ENCODE measurements around the gene DOCK3. TPM values are rescaled to one million over a fixed set of nuclear protein-coding genes. Genes with fewer than 3 reads are reported as not detected.

The DOCK3 gene
- total and polyA plus RNA-seq, 10 of the 15 experiments (the other 5 are each of a cell fraction or from before 2014, with no cell fraction given): 0.02 to 0.52 (median 0.04) TPM; not detected in 5

DNA sequence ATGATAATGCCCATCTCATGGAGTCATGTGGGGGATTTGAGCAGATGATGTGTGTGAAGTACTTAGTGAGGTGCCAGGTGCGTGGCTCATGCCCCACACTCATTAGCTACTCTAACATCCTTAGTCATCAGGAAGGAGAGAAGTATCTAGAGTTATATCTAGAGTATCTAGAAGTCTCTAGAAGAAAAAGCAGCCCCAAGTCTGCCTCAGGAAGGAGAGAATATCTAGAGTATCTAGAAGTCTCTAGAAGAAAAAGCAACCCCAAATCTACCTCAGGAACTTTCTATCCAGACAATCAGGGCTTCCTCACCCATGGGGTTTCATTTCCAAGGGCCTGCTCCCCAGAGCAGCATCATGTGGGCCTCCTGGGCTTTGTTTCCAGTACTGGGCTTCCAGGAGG, 24.7 kb upstream of the DOCK3 start:
- no peak overlapping the region for H3K27ac ChIP-seq (ENCODE audit: control insufficient read depth, insufficient read depth)
- ChIA-PET POLR2A (interaction anchor here (0.6 to 0.7 kb wide), 2 partner anchors 13 to 904 kb away, joined by 3 read pairs; no protein-coding TSS in a partner anchor), SMC1A (ENCODE audit: uncharacterized antibody, unreplicated experiment) (interaction anchor here (0.6 to 1.4 kb wide), 3 partner anchors 34 to 216 kb away, joined by 3 to 4 read pairs (median 3); partner anchors contain the start of gene CISH), CTCF (interaction anchor here (10.8 kb wide), 1 partner anchor 31 kb away, joined by 250 read pairs; the partner anchor contains the start of gene MAPKAPK3), RAD21 (ENCODE audit: unreplicated experiment) (no interaction called here)
- no TSS peak for BruUV-seq (replicated peaks)
- no peak overlapping the region for H3K4me2 ChIP-seq (ENCODE audit: control insufficient read depth, insufficient read depth)
- no peak overlapping the region for H3K4me3 ChIP-seq
- peaks cover 5 to 9% of the 10 kb centered on the region in 2 experiments; a peak in 3 of 4 replicates for H3K36me3 ChIP-seq (ENCODE audit: control insufficient read depth in 2 of 2, insufficient read depth in 2 of 2, low read length in 1 of 2)
- H3K79me2 ChIP-seq (ENCODE audit: control insufficient read depth, insufficient read depth, low read length): no peaks in the 10 kb centered on the region
- no peak overlapping the region for H2AFZ ChIP-seq (ENCODE audit: control insufficient read depth, low read depth, low read length)
- intact Hi-C loops (cut with micrococcal nuclease; ENCODE audit: unreplicated experiment) (no loop called here), in situ Hi-C loops (cut with MboI) (no loop called here)
- no peaks in the 10 kb centered on the region for H3K9me3 ChIP-seq (replicated peaks; ENCODE audit: control insufficient read depth, insufficient read depth, low read length)
- 31% methylated on average over 1 of the region's 1 CpG for WGBS (ENCODE audit: insufficient coverage, insufficient replicate concordance, low lambda C conversion rate, missing lambda C conversion rate)
- H3K4me1 ChIP-seq (ENCODE audit: control insufficient read depth, insufficient read depth, low read length): no peaks in the 10 kb centered on the region
- no peak overlapping the region for H3K9ac ChIP-seq (ENCODE audit: control insufficient read depth, insufficient read depth, low read length)
- ATAC-seq (no peak), DNase-seq (ENCODE audit: low read depth, low spot score) (no peak), FAIRE-seq (no peak)
- H4K20me1 ChIP-seq (ENCODE audit: control insufficient read depth, insufficient read depth): no peaks in the 10 kb centered on the region; the same call in 1 of the 2 replicates
- no peaks in the 10 kb centered on the region for H3K27me3 ChIP-seq (replicated peaks in 1 of 2; ENCODE audit: control insufficient read depth in 2 of 2, insufficient read depth in 2 of 2, low read length in 1 of 2)
- no peak for TF ChIP-seq ATF7 (IDR thresholded peaks at IDR 0.05; ENCODE audit: low read depth)
- TF ChIP-seq SMAD5 (IDR thresholded peaks at IDR 0.05; ENCODE audit: low read depth): no peak
- no peak for TF ChIP-seq MTA2 (IDR thresholded peaks at IDR 0.05; ENCODE audit: low read depth)
- no peak for TF ChIP-seq RB1 (IDR thresholded peaks at IDR 0.05; ENCODE audit: borderline replicate concordance)
- TF ChIP-seq ZBTB33 (IDR thresholded peaks at IDR 0.05): no peak
- TF ChIP-seq, protein P1, sequence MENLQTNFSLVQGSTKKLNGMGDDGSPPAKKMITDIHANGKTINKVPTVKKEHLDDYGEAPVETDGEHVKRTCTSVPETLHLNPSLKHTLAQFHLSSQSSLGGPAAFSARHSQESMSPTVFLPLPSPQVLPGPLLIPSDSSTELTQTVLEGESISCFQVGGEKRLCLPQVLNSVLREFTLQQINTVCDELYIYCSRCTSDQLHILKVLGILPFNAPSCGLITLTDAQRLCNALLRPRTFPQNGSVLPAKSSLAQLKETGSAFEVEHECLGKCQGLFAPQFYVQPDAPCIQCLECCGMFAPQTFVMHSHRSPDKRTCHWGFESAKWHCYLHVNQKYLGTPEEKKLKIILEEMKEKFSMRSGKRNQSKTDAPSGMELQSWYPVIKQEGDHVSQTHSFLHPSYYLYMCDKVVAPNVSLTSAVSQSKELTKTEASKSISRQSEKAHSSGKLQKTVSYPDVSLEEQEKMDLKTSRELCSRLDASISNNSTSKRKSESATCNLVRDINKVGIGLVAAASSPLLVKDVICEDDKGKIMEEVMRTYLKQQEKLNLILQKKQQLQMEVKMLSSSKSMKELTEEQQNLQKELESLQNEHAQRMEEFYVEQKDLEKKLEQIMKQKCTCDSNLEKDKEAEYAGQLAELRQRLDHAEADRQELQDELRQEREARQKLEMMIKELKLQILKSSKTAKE (IDR thresholded peaks at IDR 0.05; ENCODE audit: low read depth, poor library complexity, severe bottlenecking): no peak
- TF ChIP-seq ETV6 (conservative IDR thresholded peaks at IDR 0.05 in 1 of 2, IDR thresholded peaks at IDR 0.05 in 1 of 2; ENCODE audit: borderline replicate concordance in 1 of 2, low read depth in 1 of 2): no peak
- no peak for TF ChIP-seq CHD1 (IDR thresholded peaks at IDR 0.05; ENCODE audit: low read depth, low read length)
- TF ChIP-seq NR2F1 (conservative IDR thresholded peaks at IDR 0.05): no peak
- no peak for TF ChIP-seq ZBED1 (IDR thresholded peaks at IDR 0.05; ENCODE audit: borderline replicate concordance)
- no peak for TF ChIP-seq MEF2B (IDR thresholded peaks at IDR 0.05; ENCODE audit: partially characterized antibody, poor library complexity, severe bottlenecking)
